ENCODE measurements around the gene FAM229A. TPM values are rescaled to one million over a fixed set of nuclear protein-coding genes. Genes with fewer than 3 reads are reported as not detected.
"Not testable (repeated sequence)": the region's sequence is repeated elsewhere in the genome, so short reads cannot be mapped to it uniquely, and the experiment has no call there.

FAM229A gene
- total RNA-seq, result 7.3 and 7.9 TPM in 2 replicates

GRCh38 chr1:32362474-32363313, at the start of gene FAM229A, which contains the start of gene TSSK3:
Gene FAM229A (minus strand): TSS chr1:32362485. CDS start chr1:32362091, 394 bp downstream.
Gene TSSK3 (plus strand): TSS chr1:32362539. CDS start chr1:32362702, 163 bp downstream.
- intact Hi-C loops (cut with micrococcal nuclease), result no loop called here

GRCh38 chr1:32411261-32411660, 49.0 kb upstream of the FAM229A start:
- intact Hi-C loops (cut with micrococcal nuclease), result loop anchor here (5.0 kb wide), 1 partner anchor 209 kb away; the partner anchor contains the start of gene CCDC28B

GRCh38 chr1:32406629-32407111, 44.4 kb upstream of the FAM229A start:
- intact Hi-C loops (cut with micrococcal nuclease), result no loop called here

- intact Hi-C loops (cut with micrococcal nuclease), result no loop called here
Measured at GRCh38 chr1:32405672-32406467, 43.6 kb upstream of the FAM229A start.

GRCh38 chr1:32404946-32405345, 42.7 kb upstream of the FAM229A start:
- intact Hi-C loops (cut with micrococcal nuclease), result no loop called here

- intact Hi-C loops (cut with micrococcal nuclease), result loop anchor here (2.0 kb wide), 1 partner anchor 14 kb away; no protein-coding TSS in a partner anchor
Measured at GRCh38 chr1:32400876-32401631, 38.8 kb upstream of the FAM229A start.

- intact Hi-C loops (cut with micrococcal nuclease), result loop anchor here (2.0 kb wide), 1 partner anchor 15 kb away; no protein-coding TSS in a partner anchor
Measured at GRCh38 chr1:32399843-32400242, 37.6 kb upstream of the FAM229A start.

GRCh38 chr1:32398401-32398800, 36.1 kb upstream of the FAM229A start:
- intact Hi-C loops (cut with micrococcal nuclease), result no loop called here

GRCh38 chr1:32396524-32396923, 34.2 kb upstream of the FAM229A start:
- intact Hi-C loops (cut with micrococcal nuclease), result not testable (repeated sequence)

GRCh38 chr1:32394890-32395432, 32.7 kb upstream of the FAM229A start:
- intact Hi-C loops (cut with micrococcal nuclease), result loop anchor here (1.0 to 5.0 kb wide), 7 partner anchors 44 to 451 kb away; partner anchors contain the start of genes CCDC28B, MARCKSL1, RBBP4 and TXLNA

- intact Hi-C loops (cut with micrococcal nuclease), result loop anchor here (1.0 to 5.0 kb wide), 7 partner anchors 43 to 450 kb away; partner anchors contain the start of genes CCDC28B, MARCKSL1, RBBP4 and TXLNA
Measured at GRCh38 chr1:32394141-32394889, 32.0 kb upstream of the FAM229A start, which contains the start of gene BSDC1. Gene BSDC1 (minus strand): TSS chr1:32394441. CDS start chr1:32394414, 27 bp downstream.

- intact Hi-C loops (cut with micrococcal nuclease), result loop anchor here (1.0 to 5.0 kb wide), 7 partner anchors 42 to 449 kb away; partner anchors contain the start of genes CCDC28B, MARCKSL1, RBBP4 and TXLNA
Measured at GRCh38 chr1:32393832-32394140, 31.5 kb upstream of the FAM229A start.

- intact Hi-C loops (cut with micrococcal nuclease), result loop anchor here (5.0 kb wide), 2 partner anchors 191 to 259 kb away; partner anchors contain the start of genes CCDC28B, RBBP4 and ZBTB8OS
Measured at GRCh38 chr1:32393136-32393535, 30.9 kb upstream of the FAM229A start.

- intact Hi-C loops (cut with micrococcal nuclease), result loop anchor here (5.0 kb wide), 2 partner anchors 190 to 260 kb away; partner anchors contain the start of genes CCDC28B, RBBP4 and ZBTB8OS
Measured at GRCh38 chr1:32392325-32392724, 30.0 kb upstream of the FAM229A start.

GRCh38 chr1:32390904-32391870, 28.9 kb upstream of the FAM229A start:
- intact Hi-C loops (cut with micrococcal nuclease), result loop anchor here (5.0 kb wide), 2 partner anchors 189 to 261 kb away; partner anchors contain the start of genes CCDC28B, RBBP4 and ZBTB8OS

- intact Hi-C loops (cut with micrococcal nuclease), result no loop called here
Measured at GRCh38 chr1:32388641-32389040, 26.4 kb upstream of the FAM229A start.

- intact Hi-C loops (cut with micrococcal nuclease), result no loop called here
Measured at GRCh38 chr1:32386676-32387392, 24.5 kb upstream of the FAM229A start.

Measured in T-helper 2 cell treated with Interferon-gamma antibody and Interleukin-4, amounts not matched to agents 100 ng/mL and 5 ng/mL, for 36 hours (primary cell).